Measurements from ENCODE around the gene KDELR3.

Gene KDELR3

DNA sequence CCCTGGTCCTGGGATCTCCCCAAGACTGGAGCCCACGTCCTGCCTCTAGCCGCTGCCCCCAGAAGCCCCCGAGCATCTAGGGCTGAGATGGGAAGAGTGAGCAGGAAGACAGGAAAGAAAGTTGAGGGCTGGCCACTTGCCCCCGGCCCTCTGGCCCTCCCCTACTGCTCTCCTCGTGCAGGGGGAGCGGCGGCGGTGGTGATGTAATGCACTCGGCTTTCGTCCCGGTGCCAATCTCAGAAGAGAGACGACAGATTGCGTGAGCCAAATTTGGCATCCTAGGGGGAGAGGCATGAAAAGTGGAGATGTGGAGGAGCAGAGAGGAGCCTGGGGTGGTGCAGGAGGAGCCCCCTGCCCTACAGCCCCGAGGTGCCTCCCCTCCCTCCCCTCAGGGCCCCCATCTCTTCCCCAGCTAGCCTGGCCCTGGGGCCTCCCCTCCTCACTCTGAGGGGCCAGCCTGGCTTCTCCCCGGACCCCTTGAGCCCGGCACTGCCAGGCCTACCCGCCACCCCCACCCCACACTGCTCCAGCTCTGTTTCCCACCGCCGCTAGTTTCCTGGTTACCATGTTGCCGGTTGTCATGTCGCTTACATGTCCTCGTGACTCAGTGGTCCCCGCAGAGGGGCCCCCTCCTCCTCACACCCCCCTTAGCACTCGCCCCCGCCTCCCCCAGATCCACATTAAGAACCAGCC, 15.4 kb upstream of the KDELR3 start (continued):
- TF ChIP-seq, protein P1, sequence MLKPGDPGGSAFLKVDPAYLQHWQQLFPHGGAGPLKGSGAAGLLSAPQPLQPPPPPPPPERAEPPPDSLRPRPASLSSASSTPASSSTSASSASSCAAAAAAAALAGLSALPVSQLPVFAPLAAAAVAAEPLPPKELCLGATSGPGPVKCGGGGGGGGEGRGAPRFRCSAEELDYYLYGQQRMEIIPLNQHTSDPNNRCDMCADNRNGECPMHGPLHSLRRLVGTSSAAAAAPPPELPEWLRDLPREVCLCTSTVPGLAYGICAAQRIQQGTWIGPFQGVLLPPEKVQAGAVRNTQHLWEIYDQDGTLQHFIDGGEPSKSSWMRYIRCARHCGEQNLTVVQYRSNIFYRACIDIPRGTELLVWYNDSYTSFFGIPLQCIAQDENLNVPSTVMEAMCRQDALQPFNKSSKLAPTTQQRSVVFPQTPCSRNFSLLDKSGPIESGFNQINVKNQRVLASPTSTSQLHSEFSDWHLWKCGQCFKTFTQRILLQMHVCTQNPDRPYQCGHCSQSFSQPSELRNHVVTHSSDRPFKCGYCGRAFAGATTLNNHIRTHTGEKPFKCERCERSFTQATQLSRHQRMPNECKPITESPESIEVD (tag by site-specific recombination; IDR thresholded peaks at IDR 0.05): no peak
- TF ChIP-seq ZNF350 (tag by site-specific recombination; IDR thresholded peaks at IDR 0.05) (no peak), ZNF701 (tag by site-specific recombination; IDR thresholded peaks at IDR 0.05) (no peak), ZNF132 (tag by site-specific recombination; IDR thresholded peaks at IDR 0.05; ENCODE audit: borderline replicate concordance) (no peak), ZNF354C (tag by site-specific recombination; IDR thresholded peaks at IDR 0.05; ENCODE audit: borderline replicate concordance, low read depth) (no peak), ZNF366 (tag by site-specific recombination; conservative IDR thresholded peaks at IDR 0.05) (peak; percentile 57), ZBTB7A (tag by site-specific recombination; IDR thresholded peaks at IDR 0.05; ENCODE audit: low read depth) (no peak), REPIN1 (tag by site-specific recombination; IDR thresholded peaks at IDR 0.05; ENCODE audit: low read depth) (no peak), ZNF37A (tag by site-specific recombination; IDR thresholded peaks at IDR 0.05) (no peak), ZNF521 (tag by site-specific recombination; IDR thresholded peaks at IDR 0.05) (no peak), ZNF610 (tag by site-specific recombination; IDR thresholded peaks at IDR 0.05; ENCODE audit: borderline replicate concordance) (peak; percentile 76; the same call in 1 of the 2 replicates), ZNF785 (tag by site-specific recombination; IDR thresholded peaks at IDR 0.05) (no peak), ZNF2 (tag by site-specific recombination; IDR thresholded peaks at IDR 0.05) (no peak), TCF7L2 (IDR thresholded peaks at IDR 0.05; ENCODE audit: borderline replicate concordance, low read depth, low read length) (no peak), ZNF239 (tag by site-specific recombination; IDR thresholded peaks at IDR 0.05) (no peak), OVOL3 (tag by site-specific recombination; IDR thresholded peaks at IDR 0.05) (no peak), ZBTB1 (tag by site-specific recombination; IDR thresholded peaks at IDR 0.05) (no peak)
- TF ChIP-seq, protein P2, sequence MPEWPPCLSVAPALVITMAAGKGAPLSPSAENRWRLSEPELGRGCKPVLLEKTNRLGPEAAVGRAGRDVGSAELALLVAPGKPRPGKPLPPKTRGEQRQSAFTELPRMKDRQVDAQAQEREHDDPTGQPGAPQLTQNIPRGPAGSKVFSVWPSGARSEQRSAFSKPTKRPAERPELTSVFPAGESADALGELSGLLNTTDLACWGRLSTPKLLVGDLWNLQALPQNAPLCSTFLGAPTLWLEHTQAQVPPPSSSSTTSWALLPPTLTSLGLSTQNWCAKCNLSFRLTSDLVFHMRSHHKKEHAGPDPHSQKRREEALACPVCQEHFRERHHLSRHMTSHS (tag by site-specific recombination; IDR thresholded peaks at IDR 0.05): no peak
- TF ChIP-seq, protein P3, sequence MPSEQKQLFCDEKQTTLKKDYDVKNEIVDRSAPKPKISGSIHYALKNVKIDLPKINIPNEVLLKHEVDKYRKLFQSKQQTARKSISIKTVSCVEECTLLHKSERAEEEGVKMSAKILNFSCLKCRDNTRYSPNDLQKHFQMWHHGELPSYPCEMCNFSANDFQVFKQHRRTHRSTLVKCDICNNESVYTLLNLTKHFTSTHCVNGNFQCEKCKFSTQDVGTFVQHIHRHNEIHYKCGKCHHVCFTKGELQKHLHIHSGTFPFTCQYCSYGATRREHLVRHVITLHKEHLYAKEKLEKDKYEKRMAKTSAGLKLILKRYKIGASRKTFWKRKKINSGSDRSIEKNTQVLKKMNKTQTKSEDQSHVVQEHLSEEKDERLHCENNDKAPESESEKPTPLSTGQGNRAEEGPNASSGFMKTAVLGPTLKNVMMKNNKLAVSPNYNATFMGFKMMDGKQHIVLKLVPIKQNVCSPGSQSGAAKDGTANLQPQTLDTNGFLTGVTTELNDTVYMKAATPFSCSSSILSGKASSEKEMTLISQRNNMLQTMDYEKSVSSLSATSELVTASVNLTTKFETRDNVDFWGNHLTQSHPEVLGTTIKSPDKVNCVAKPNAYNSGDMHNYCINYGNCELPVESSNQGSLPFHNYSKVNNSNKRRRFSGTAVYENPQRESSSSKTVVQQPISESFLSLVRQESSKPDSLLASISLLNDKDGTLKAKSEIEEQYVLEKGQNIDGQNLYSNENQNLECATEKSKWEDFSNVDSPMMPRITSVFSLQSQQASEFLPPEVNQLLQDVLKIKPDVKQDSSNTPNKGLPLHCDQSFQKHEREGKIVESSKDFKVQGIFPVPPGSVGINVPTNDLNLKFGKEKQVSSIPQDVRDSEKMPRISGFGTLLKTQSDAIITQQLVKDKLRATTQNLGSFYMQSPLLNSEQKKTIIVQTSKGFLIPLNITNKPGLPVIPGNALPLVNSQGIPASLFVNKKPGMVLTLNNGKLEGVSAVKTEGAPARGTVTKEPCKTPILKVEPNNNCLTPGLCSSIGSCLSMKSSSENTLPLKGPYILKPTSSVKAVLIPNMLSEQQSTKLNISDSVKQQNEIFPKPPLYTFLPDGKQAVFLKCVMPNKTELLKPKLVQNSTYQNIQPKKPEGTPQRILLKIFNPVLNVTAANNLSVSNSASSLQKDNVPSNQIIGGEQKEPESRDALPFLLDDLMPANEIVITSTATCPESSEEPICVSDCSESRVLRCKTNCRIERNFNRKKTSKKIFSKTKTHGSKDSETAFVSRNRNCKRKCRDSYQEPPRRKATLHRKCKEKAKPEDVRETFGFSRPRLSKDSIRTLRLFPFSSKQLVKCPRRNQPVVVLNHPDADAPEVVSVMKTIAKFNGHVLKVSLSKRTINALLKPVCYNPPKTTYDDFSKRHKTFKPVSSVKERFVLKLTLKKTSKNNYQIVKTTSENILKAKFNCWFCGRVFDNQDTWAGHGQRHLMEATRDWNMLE (tag by site-specific recombination; conservative IDR thresholded peaks at IDR 0.05; ENCODE audit: low read depth): no peak
- TF ChIP-seq, protein P4, sequence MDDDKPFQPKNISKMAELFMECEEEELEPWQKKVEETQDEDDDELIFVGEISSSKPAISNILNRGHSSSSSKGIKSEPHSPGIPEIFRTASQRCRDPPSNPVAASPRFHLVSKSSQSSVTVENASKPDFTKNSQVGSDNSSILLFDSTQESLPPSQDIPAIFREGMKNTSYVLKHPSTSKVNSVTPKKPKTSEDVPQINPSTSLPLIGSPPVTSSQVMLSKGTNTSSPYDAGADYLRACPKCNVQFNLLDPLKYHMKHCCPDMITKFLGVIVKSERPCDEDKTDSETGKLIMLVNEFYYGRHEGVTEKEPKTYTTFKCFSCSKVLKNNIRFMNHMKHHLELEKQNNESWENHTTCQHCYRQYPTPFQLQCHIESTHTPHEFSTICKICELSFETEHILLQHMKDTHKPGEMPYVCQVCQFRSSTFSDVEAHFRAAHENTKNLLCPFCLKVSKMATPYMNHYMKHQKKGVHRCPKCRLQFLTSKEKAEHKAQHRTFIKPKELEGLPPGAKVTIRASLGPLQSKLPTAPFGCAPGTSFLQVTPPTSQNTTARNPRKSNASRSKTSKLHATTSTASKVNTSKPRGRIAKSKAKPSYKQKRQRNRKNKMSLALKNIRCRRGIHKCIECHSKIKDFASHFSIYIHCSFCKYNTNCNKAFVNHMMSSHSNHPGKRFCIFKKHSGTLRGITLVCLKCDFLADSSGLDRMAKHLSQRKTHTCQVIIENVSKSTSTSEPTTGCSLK (tag by site-specific recombination; IDR thresholded peaks at IDR 0.05): no peak
- TF ChIP-seq, protein P5, sequence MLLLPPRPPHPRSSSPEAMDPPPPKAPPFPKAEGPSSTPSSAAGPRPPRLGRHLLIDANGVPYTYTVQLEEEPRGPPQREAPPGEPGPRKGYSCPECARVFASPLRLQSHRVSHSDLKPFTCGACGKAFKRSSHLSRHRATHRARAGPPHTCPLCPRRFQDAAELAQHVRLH (tag by site-specific recombination; IDR thresholded peaks at IDR 0.05): no peak
- TF ChIP-seq, protein P6, sequence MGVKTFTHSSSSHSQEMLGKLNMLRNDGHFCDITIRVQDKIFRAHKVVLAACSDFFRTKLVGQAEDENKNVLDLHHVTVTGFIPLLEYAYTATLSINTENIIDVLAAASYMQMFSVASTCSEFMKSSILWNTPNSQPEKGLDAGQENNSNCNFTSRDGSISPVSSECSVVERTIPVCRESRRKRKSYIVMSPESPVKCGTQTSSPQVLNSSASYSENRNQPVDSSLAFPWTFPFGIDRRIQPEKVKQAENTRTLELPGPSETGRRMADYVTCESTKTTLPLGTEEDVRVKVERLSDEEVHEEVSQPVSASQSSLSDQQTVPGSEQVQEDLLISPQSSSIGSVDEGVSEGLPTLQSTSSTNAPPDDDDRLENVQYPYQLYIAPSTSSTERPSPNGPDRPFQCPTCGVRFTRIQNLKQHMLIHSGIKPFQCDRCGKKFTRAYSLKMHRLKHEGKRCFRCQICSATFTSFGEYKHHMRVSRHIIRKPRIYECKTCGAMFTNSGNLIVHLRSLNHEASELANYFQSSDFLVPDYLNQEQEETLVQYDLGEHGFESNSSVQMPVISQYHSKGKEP (tag by site-specific recombination; IDR thresholded peaks at IDR 0.05): no peak
- TF ChIP-seq, protein P7, sequence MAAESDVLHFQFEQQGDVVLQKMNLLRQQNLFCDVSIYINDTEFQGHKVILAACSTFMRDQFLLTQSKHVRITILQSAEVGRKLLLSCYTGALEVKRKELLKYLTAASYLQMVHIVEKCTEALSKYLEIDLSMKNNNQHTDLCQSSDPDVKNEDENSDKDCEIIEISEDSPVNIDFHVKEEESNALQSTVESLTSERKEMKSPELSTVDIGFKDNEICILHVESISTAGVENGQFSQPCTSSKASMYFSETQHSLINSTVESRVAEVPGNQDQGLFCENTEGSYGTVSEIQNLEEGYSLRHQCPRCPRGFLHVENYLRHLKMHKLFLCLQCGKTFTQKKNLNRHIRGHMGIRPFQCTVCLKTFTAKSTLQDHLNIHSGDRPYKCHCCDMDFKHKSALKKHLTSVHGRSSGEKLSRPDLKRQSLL (tag by site-specific recombination; IDR thresholded peaks at IDR 0.05): no peak
- TF ChIP-seq, protein P8, sequence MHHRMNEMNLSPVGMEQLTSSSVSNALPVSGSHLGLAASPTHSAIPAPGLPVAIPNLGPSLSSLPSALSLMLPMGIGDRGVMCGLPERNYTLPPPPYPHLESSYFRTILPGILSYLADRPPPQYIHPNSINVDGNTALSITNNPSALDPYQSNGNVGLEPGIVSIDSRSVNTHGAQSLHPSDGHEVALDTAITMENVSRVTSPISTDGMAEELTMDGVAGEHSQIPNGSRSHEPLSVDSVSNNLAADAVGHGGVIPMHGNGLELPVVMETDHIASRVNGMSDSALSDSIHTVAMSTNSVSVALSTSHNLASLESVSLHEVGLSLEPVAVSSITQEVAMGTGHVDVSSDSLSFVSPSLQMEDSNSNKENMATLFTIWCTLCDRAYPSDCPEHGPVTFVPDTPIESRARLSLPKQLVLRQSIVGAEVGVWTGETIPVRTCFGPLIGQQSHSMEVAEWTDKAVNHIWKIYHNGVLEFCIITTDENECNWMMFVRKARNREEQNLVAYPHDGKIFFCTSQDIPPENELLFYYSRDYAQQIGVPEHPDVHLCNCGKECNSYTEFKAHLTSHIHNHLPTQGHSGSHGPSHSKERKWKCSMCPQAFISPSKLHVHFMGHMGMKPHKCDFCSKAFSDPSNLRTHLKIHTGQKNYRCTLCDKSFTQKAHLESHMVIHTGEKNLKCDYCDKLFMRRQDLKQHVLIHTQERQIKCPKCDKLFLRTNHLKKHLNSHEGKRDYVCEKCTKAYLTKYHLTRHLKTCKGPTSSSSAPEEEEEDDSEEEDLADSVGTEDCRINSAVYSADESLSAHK (tag by site-specific recombination; IDR thresholded peaks at IDR 0.05): no peak

All from HEK293 (cell line).